Epithelial cell of esophagus (primary cell): ENCODE results near the gene FBLN7.

Source experiments
- DNase-seq: peaks from one replicate; pipeline ENCODE4 v3.0.0; 2010; ENCODE audit warnings: low read depth
- H3K4me3 ChIP-seq: 2 replicates; pipeline ENCODE4 v1.5.1; 2011; ENCODE audit warnings: mild to moderate bottlenecking, low read length, control low read depth
- CTCF ChIP-seq: IDR thresholded peaks from 2 replicates; pipeline ENCODE4 v1.5.1; 2011; ENCODE audit warnings: low read depth, mild to moderate bottlenecking, low read length, control low read depth, inconsistent platforms; ENCODE audit not compliant: insufficient read depth; ENCODE audit errors: missing control alignments

FBLN7 gene

DNA sequence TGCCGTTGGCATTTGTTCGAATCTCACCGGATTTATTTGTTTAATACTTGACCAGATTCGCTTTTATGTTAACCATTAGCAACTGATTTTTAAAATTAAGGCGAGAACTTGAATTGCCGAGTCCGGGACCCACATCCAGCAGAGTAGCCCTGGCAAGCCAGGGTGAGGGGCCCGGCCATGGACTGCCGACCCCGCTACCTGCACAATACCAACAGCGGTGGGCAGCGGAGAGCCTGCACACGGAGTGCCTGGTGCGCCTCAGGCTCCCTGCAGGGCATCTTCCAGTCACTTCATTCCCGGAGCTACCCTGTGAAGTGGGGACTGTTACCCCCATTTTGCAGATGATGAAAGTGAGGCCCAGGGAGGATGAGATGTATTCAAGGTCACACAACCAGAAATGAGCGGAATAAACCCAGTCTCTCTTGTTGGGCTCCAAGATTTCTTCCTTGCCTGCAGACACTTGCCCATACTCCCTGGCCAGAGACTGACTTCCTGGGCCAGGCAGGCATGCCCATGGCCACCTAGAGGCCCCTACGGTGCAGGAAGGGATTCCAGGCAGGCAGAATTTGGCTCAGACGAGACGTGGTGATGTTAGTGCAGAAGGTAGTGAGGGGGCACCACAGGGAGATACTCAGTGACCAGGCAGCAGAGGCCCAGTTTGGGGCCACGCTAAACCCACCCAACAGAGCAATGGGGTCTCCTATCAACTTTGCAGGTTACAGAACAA lies 2.9 kb downstream of the FBLN7 start:
- no peak for DNase-seq
- TF ChIP-seq CTCF, result no peak
- no peak overlapping the region for H3K4me3 ChIP-seq

DNA sequence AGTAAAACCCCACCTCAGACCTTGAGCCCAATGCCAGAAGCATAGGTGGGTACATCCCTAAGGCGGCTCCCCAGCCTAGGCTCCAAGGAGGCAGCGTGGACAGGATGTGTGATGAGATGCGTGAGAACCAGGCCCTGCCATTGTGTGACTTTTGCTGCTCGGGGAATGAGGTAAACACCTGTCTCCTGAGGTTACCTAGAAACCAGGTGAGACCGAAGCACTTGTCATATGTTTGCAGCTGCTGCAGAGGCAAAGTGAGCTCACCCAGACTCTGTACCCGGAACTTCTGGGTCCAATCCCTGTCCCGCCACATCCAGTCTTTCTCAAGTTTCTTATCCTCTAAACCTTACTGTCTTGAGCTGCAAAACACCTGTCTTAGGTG lies 3.4 kb downstream of the FBLN7 start:
- DNase-seq, result no peak
- H3K4me3 ChIP-seq, result no peak overlapping the region
- no peak for TF ChIP-seq CTCF

- DNase-seq, result no peak
- no peak for TF ChIP-seq CTCF
- H3K4me3 ChIP-seq, result no peak overlapping the region
Observed at GRCh38 chr2:112142525-112143078, 4.4 kb downstream of the FBLN7 start.

DNA sequence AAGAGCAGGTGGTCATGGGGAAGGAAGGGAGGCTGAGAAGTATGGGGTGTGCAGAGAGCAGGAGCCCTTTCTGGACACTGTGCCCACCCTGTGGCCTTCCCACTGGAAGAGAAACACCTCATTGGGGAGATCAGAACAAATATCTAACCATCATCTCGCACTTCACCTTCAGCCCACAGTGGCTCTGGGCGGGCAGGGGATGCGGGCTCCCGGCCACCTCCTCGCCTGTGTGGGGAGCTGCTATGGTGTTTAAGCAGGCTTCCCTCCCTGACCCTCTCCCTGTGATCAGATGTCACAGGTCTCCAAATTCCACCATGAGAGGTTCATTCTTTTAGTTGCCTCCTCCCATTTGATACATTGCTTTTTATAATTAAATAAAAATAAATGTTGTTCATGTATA lies 5.0 kb downstream of the FBLN7 start:
- no peak overlapping the region for H3K4me3 ChIP-seq
- no peak for TF ChIP-seq CTCF
- no peak for DNase-seq

DNA sequence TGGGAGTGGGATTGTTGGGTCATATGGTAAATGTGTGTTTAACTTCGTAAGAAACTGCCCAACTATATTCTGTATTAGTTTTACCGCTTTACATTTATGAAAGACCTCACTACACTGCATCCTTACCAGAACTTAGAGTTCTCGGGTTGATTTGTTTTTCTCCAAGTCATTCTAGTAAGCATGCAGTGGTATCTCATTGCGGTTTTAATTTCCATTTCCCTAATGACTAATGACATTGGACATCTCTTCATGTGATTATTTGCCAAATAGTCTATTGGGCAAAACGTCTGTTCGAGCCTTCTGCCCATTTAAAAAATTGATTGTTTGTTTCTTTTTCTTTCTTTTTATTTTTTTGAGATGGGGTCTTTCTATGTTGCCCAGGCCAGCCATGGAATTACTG lies 6.8 kb downstream of the FBLN7 start:
- no peak for DNase-seq
- no peak for TF ChIP-seq CTCF
- H3K4me3 ChIP-seq, result no peak overlapping the region

- TF ChIP-seq CTCF, result no peak
- H3K4me3 ChIP-seq, result no peak overlapping the region
- no peak for DNase-seq
Observed at GRCh38 chr2:112147382-112148168, 9.4 kb downstream of the FBLN7 start.
